Uterus (tissue), 2 donors: ENCODE results near the gene NDUFS6.

Experiments
- POLR2A ChIP-seq, 2 donors: fragments of 450-650 bp; IDR thresholded peaks; one replicate each; pipeline ENCODE4 v1.6.1; 2016; ENCODE audit warnings: antibody characterized with exemption in 2 of 2, mild to moderate bottlenecking in 1 of 2, moderate library complexity in 1 of 2
- TF ChIP-seq, protein P1 (sequence below), 4 experiments: fragments of 200-600 bp in 2 of 4; fragments of 450-650 bp in 2 of 4; sonication (generic) in 2 of 4; IDR thresholded peaks; one replicate each; pipeline ENCODE4 v1.5.1; 2016 to 2019; ENCODE audit warnings: antibody characterized with exemption in 4 of 4, mild to moderate bottlenecking in 2 of 4, moderate library complexity in 1 of 4

DNA sequence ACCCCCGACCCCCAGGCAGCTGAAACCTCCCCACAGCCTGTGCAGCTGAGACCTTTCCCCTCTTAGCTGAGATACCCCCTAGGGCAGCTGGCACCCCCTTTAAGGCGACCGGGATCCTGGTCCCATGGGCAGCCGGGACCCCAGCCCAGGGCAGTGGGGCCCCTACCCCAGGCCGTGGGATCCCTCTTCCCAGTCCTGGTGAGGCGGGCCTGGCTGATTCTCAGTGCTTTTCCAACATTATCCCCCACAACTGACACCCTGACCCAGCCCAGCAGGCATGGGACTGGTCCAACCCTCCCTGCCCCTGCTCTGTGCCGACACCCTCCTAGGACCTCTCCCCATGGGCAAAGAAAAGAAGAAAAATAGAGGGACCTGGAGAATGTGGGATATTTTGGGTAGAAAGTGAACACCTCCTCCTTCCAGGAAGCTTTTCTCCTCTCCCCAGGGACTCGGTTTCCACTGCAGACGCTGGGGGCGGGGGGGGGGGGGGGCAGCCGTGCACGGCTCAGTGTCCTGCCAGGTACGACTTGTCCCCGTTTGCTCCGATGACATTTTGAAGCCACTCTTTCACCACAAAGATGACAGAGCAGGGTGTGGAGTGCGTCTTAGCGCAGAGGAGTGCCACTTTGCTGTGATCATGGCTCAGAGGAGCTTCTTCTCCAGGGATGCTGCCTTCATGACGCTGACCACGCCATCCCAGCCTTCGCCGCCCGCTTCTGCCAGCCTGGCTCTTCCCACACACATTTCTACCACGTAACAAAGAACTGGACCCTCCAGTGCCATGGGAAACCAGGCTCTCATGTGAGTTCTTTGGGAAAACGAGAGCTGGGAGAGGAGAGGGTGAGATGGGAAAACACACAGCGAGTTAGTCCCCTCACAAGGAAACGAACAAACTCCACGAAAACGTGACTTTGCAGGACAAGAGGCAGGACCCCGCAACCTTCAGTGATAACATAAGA is 49.1 kb upstream of the NDUFS6 start:
- TF ChIP-seq, protein P1, sequence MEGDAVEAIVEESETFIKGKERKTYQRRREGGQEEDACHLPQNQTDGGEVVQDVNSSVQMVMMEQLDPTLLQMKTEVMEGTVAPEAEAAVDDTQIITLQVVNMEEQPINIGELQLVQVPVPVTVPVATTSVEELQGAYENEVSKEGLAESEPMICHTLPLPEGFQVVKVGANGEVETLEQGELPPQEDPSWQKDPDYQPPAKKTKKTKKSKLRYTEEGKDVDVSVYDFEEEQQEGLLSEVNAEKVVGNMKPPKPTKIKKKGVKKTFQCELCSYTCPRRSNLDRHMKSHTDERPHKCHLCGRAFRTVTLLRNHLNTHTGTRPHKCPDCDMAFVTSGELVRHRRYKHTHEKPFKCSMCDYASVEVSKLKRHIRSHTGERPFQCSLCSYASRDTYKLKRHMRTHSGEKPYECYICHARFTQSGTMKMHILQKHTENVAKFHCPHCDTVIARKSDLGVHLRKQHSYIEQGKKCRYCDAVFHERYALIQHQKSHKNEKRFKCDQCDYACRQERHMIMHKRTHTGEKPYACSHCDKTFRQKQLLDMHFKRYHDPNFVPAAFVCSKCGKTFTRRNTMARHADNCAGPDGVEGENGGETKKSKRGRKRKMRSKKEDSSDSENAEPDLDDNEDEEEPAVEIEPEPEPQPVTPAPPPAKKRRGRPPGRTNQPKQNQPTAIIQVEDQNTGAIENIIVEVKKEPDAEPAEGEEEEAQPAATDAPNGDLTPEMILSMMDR (IDR thresholded peaks at IDR 0.05), result no peak
- TF ChIP-seq POLR2A (IDR thresholded peaks at IDR 0.05), result no peak
